ENCODE measurements around the gene CENPT.

CENPT gene

DNA sequence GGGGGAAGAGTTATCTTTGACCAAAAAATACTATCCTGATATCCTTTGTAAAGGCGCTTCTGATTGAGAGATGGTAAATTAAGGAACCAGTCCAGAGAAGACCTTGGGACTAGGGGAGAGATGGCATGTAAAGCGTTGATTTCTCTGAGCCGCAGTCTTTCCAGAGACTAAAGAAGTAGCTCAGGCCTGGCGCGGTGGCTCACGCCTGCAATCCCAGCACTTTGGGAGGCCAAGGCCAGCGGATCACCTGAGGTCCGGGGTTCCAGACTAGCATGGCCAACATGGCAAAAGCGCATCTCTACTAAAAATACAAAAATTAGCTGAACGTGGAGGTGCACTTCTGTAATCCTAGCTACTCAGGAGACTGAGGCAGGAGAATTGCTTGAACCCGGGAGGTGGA lies 625 bp upstream of the CENPT start:
- H3K4me3 ChIP-seq (ENCODE audit: low read length): peak overlapping the region; percentile 74
- TF ChIP-seq, protein P1, sequence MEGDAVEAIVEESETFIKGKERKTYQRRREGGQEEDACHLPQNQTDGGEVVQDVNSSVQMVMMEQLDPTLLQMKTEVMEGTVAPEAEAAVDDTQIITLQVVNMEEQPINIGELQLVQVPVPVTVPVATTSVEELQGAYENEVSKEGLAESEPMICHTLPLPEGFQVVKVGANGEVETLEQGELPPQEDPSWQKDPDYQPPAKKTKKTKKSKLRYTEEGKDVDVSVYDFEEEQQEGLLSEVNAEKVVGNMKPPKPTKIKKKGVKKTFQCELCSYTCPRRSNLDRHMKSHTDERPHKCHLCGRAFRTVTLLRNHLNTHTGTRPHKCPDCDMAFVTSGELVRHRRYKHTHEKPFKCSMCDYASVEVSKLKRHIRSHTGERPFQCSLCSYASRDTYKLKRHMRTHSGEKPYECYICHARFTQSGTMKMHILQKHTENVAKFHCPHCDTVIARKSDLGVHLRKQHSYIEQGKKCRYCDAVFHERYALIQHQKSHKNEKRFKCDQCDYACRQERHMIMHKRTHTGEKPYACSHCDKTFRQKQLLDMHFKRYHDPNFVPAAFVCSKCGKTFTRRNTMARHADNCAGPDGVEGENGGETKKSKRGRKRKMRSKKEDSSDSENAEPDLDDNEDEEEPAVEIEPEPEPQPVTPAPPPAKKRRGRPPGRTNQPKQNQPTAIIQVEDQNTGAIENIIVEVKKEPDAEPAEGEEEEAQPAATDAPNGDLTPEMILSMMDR (IDR thresholded peaks at IDR 0.05; ENCODE audit: insufficient read depth, low read depth, low read length, missing control alignments): no peak
- DNase-seq (ENCODE audit: low read depth): no peak

- H3K4me3 ChIP-seq (ENCODE audit: low read length): peak within 1 kb of the TSS; percentile 74
- peak; percentile 94 for DNase-seq (ENCODE audit: low read depth)
- TF ChIP-seq, protein P1 (IDR thresholded peaks at IDR 0.05; ENCODE audit: insufficient read depth, low read depth, low read length, missing control alignments): no peak
These were observed 1.0 kb downstream of the CENPT start, which contains the start of gene NUTF2 for GRCh38 chr16:67846320-67847063. Gene NUTF2, plus strand, starts transcription at chr16:67846933. Its CDS starts 18,198 bp downstream, at chr16:67865131.

GRCh38 chr16:67846063-67846319 lies 1.5 kb downstream of the CENPT start:
- peak overlapping the region; percentile 74 for H3K4me3 ChIP-seq (ENCODE audit: low read length)
- TF ChIP-seq, protein P1 (IDR thresholded peaks at IDR 0.05; ENCODE audit: insufficient read depth, low read depth, low read length, missing control alignments): no peak
- DNase-seq (ENCODE audit: low read depth): no peak

DNA sequence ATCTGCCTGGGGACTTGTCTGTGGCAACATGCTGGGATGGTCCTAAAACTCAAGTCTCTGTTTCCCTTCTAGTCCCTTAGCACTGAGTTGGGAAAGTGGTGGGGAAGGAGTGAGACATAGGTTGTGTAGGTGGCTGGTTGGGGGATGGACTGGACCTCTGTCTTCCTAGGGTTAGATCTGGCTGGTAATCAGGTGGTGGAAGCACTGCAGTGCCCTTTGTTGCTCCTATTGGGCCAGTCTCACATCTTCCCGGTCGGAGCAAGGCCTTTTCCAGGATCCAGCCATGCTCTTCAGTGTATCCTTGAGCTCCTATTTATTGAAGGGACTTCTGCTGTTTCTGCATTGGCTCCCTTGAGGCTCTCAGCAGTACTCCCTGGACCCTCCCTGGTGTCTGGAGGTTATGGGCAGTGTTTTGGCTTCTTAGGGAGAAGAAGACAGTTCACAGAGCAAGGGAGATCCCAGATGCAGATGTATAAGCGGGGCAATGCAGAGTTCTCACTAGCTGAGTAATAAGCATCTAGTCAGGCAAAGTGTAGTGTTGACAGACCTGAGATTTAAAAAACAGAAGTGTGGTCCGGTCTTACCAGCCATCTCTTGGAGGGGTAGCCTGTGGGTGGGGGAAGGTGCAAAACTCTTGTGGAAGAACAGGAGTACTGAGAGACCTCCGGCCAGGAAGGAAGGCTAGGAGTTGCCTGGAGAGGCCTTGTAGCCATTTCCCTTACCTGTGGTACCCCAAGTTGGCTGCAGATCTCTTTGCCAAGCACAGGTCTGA lies 2.0 kb downstream of the CENPT start:
- no peak for DNase-seq (ENCODE audit: low read depth)
- H3K4me3 ChIP-seq (ENCODE audit: low read length): peak overlapping the region; percentile 74
- TF ChIP-seq, protein P1 (IDR thresholded peaks at IDR 0.05; ENCODE audit: insufficient read depth, low read depth, low read length, missing control alignments): no peak

- no peak overlapping the region for H3K4me3 ChIP-seq (ENCODE audit: low read length)
- TF ChIP-seq, protein P1 (IDR thresholded peaks at IDR 0.05; ENCODE audit: insufficient read depth, low read depth, low read length, missing control alignments): peak; percentile 37
- DNase-seq (ENCODE audit: low read depth): peak; percentile 83
These were observed 3.0 kb downstream of the CENPT start for GRCh38 chr16:67844497-67844896.

- no peak for DNase-seq (ENCODE audit: low read depth)
- TF ChIP-seq, protein P1 (IDR thresholded peaks at IDR 0.05; ENCODE audit: insufficient read depth, low read depth, low read length, missing control alignments): no peak
- peak overlapping the region; percentile 92 for H3K4me3 ChIP-seq (ENCODE audit: low read length)
These were observed 4.1 kb downstream of the CENPT start for GRCh38 chr16:67843343-67843765.

Measured in epithelial cell of esophagus (primary cell).